Progenitor cell of endocrine pancreas (in vitro differentiated cells): ENCODE data around the gene TST. TPM values are rescaled to one million over a fixed set of nuclear protein-coding genes. Genes with fewer than 3 reads are reported as not detected.

Source experiments
- DNase-seq: peaks from one replicate; pipeline ENCODE4 v3.0.0; 2021; ENCODE audit warnings: low spot score; ENCODE audit not compliant: unreplicated experiment
- H3K27ac Mint-ChIP-seq: 2 replicates; pipeline ENCODE4 v1.8.0; 2021; ENCODE audit warnings: mild to moderate bottlenecking, moderate library complexity, mixed read lengths
- H3K27me3 Mint-ChIP-seq: 2 replicates; pipeline ENCODE4 v1.8.0; 2021; ENCODE audit warnings: mixed read lengths
- H3K36me3 Mint-ChIP-seq: 2 replicates; pipeline ENCODE4 v1.8.0; 2022; ENCODE audit warnings: mixed read lengths; ENCODE audit not compliant: insufficient read depth
- H3K4me1 Mint-ChIP-seq: 2 replicates; pipeline ENCODE4 v1.8.0; 2021; ENCODE audit warnings: low read depth, mixed read lengths
- H3K4me3 Mint-ChIP-seq: 2 replicates; pipeline ENCODE4 v1.8.0; 2021; ENCODE audit warnings: low read depth, mild to moderate bottlenecking, moderate library complexity, mixed read lengths
- H3K9me3 Mint-ChIP-seq: 2 replicates; pipeline ENCODE4 v1.8.0; 2021; ENCODE audit warnings: low read depth, mixed read lengths
- total RNA-seq: library from RNA; stranded (reverse); gene quantifications from 2 replicates; pipeline ENCODE4 v1.2.1, GENCODE V29; 2021
- TF ChIP-seq, protein P1 (sequence below): fragments of 200-600 bp; sonication (generic); IDR thresholded peaks from one replicate; pipeline ENCODE4 v1.5.0; 2021; ENCODE audit warnings: antibody characterized with exemption, mild to moderate bottlenecking; ENCODE audit not compliant: unreplicated experiment

Gene TST
- total RNA-seq, 1 donor from 2014 or later, result 44.5 TPM

DNA sequence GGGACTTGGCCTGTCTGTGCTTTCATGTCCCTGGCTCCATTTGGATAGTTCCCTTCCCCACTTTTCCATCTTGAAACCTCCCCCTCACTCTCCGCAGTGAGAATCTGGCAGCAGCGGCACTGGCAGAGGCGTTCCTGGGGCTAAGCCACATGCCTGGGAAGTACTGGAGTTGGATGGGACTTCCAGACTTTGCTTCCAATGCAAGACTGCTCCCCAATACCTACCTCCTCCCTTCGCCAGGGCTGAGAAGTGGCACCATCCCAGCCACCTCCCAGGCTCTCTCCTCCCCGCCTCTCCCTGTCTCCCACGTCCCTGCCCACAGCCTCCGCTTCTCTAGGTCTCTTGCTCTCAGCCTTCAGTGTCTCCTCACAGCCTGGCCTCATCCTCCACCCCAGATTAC, 16.6 kb downstream of the TST start:
- Mint-ChIP-seq H3K27me3 (peaks cover 33% of the 10 kb centered on the region), H3K4me3 (no peak overlapping the region), H3K4me1 (no peaks in the 10 kb centered on the region), H3K27ac (no peak overlapping the region), H3K9me3 (no peaks in the 10 kb centered on the region), H3K36me3 (no peaks in the 10 kb centered on the region)
- DNase-seq, result no peak
- TF ChIP-seq, protein P1, sequence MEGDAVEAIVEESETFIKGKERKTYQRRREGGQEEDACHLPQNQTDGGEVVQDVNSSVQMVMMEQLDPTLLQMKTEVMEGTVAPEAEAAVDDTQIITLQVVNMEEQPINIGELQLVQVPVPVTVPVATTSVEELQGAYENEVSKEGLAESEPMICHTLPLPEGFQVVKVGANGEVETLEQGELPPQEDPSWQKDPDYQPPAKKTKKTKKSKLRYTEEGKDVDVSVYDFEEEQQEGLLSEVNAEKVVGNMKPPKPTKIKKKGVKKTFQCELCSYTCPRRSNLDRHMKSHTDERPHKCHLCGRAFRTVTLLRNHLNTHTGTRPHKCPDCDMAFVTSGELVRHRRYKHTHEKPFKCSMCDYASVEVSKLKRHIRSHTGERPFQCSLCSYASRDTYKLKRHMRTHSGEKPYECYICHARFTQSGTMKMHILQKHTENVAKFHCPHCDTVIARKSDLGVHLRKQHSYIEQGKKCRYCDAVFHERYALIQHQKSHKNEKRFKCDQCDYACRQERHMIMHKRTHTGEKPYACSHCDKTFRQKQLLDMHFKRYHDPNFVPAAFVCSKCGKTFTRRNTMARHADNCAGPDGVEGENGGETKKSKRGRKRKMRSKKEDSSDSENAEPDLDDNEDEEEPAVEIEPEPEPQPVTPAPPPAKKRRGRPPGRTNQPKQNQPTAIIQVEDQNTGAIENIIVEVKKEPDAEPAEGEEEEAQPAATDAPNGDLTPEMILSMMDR, result no peak

DNA sequence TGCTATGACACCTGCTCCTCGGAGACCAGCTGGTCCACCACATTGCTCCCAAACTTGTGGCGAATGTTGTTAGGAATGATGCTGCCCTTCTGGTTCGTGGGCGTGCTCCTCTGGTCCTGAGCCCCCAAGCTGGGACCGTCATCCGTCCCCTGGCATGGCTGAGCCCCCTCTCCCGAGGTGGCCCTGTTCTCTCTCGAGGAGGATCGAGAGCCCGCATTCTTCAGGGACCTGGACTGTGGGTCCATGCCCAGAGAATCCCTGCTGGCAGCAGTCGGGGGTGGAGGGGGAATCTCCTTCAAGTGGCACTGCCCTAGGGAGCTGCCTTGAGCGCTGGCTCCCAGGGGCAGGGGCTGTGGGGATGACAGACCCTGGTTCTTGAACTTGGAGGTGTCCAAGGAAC, 17.4 kb downstream of the TST start:
- no peaks in the 10 kb centered on the region for H3K9me3 Mint-ChIP-seq
- no peaks in the 10 kb centered on the region for H3K36me3 Mint-ChIP-seq
- no peak for DNase-seq
- no peak overlapping the region for H3K4me3 Mint-ChIP-seq
- peaks cover 39% of the 10 kb centered on the region for H3K27me3 Mint-ChIP-seq
- no peaks in the 10 kb centered on the region for H3K4me1 Mint-ChIP-seq
- TF ChIP-seq, protein P1, result no peak
- no peak overlapping the region for H3K27ac Mint-ChIP-seq

DNA sequence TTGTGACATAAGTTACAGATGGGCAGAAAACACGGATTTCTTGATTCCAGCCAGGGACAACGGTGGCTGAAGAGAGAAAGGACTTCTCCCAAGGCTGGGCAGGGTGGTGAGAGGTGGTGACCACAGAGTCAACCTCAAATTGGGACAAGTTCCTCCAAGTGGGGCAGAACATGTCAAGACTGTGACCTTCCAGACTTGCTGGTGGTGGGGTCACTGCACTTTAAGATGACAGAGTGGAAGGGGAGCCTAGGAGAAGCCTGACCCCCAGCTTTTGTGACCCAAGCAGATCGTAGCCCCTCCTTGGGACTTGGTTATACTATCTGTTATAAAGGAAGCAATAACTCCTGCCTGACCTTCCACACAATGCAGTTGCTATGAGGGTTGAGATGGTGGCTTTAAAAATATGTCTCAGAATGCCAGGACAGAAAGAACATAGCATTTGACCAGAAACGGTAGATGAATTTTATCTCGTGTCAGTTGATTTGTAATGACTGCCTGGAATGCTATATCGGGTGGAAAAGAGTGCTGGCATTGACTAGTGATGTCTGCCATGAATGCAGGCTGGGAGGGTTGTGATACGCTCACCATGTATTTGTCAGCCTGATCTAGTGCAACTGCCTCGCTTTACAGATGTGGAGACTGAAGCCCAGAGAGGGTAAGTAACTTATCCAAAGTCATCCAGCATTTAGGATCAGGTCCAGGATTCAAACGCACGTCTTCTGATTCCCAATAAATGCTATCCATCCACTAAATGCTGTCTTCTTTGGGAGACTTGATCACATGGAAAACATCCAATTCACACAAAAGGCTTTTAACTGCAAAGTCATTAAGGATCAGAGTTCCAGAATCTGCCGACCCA, 18.3 kb downstream of the TST start:
- no peaks in the 10 kb centered on the region for H3K36me3 Mint-ChIP-seq
- TF ChIP-seq, protein P1, result no peak
- no peaks in the 10 kb centered on the region for H3K4me1 Mint-ChIP-seq
- no peak overlapping the region for H3K4me3 Mint-ChIP-seq
- no peaks in the 10 kb centered on the region for H3K9me3 Mint-ChIP-seq
- H3K27me3 Mint-ChIP-seq, result peaks cover 33% of the 10 kb centered on the region
- no peak overlapping the region for H3K27ac Mint-ChIP-seq
- no peak for DNase-seq

DNA sequence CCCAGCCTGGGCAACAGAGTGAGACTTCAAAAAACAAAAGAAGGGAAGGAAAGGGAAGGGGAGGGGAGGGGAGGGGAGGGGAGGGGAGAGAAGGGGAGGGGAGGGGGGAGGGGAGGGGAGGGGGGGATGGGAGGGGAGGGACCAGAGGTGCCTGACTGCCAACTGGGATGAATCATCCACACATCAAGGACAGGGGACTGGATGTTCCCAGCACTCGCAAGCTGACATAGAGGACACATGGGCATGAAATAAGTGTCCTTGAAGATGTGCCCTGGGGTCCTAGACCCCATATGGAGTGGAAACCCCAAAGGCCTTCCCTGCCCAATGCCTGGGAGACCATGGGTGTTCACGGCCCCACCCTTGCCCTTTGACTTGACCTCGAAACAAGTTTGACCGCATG, 19.8 kb downstream of the TST start:
- Mint-ChIP-seq H3K4me3 (no peak overlapping the region), H3K4me1 (no peaks in the 10 kb centered on the region), H3K27me3 (peaks cover 36% of the 10 kb centered on the region), H3K9me3 (no peaks in the 10 kb centered on the region), H3K27ac (no peak overlapping the region), H3K36me3 (no peaks in the 10 kb centered on the region)
- TF ChIP-seq, protein P1, result no peak
- DNase-seq, result no peak

DNA sequence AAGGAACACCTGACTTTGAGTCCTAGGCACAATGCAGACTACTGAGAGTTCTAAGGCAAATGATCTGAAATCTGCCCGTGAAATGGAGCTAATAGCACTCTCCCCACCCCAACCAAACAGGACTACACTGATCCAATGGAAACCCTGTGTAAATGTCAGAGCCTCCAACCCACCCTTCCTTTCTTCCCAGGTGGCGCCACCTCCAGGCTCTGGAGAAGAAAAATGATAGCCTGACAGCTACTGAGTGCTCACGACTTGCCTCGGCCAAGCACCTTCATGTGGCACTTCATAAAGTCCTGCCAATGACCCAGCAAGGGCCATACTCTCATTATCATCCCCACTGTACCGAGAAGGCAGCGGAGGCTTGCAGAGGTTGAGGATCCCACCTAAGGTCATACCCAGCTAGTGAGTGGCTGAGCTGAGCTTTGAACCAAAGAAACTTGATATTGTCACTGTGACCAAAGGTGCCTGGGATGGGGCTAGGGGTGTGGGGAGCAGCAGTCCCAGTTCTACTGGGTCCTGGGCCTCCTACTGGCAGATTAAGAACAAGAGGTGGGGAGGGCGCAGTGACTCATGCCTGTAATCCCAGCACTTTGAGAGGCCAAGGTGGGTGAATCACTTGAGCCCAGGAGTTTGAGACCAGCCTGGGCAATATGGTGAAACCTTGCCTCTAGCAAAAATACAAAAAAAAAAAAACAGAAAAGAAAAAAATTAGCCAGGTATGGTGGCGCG, 20.5 kb downstream of the TST start:
- H3K4me1 Mint-ChIP-seq, result no peaks in the 10 kb centered on the region
- peaks cover 38% of the 10 kb centered on the region for H3K27me3 Mint-ChIP-seq
- no peaks in the 10 kb centered on the region for H3K9me3 Mint-ChIP-seq
- H3K4me3 Mint-ChIP-seq, result no peak overlapping the region
- no peak for DNase-seq
- H3K36me3 Mint-ChIP-seq, result no peaks in the 10 kb centered on the region
- H3K27ac Mint-ChIP-seq, result no peak overlapping the region
- TF ChIP-seq, protein P1, result no peak
